Esophagus muscularis mucosa (tissue), 4 donors: ENCODE measurements around the gene KLF7. TPM values are rescaled to one million over a fixed set of nuclear protein-coding genes. Genes with fewer than 3 reads are reported as not detected.

ENCODE experiments used
- DNase-seq: peaks from one replicate; pipeline ENCODE4 v3.0.0-alpha.2; 2017; ENCODE audit errors: extremely low spot score
- H3K27ac ChIP-seq, 4 donors: fragments of 200-600 bp; sonication (generic); replicated peaks in 1 of 4; 1 replicate in 3 of 4; 2 replicates in 1 of 4; pipeline ENCODE4 v1.5.1; 2016 to 2019; ENCODE audit warnings: mild to moderate bottlenecking in 1 of 4
- H3K27me3 ChIP-seq, 4 donors: fragments of 200-600 bp; sonication (generic); one replicate each; pipeline versions ENCODE4 v1.5.1 to v1.6.0; 2016 to 2019
- H3K36me3 ChIP-seq, 4 donors: fragments of 200-600 bp; sonication (generic); one replicate each; pipeline ENCODE4 v1.5.1; 2016 to 2019
- H3K4me1 ChIP-seq, 4 donors: fragments of 200-600 bp; sonication (generic); one replicate each; pipeline ENCODE4 v1.5.1; 2016 to 2019
- H3K4me3 ChIP-seq, 4 donors: fragments of 200-600 bp; sonication (generic); 1 replicate in 2 of 4; 2 replicates in 2 of 4; pipeline ENCODE4 v1.5.1; 2016 to 2019; ENCODE audit warnings: mild to moderate bottlenecking in 4 of 4, moderate library complexity in 1 of 4
- H3K9me3 ChIP-seq, 4 donors: fragments of 200-600 bp; sonication (generic); 1 replicate in 3 of 4; 2 replicates in 1 of 4; pipeline ENCODE4 v1.5.1; 2016 to 2019
- EP300 ChIP-seq: sonication (generic); formaldehyde crosslinking; IDR thresholded peaks from one replicate; pipeline ENCODE4 v1.6.1; 2017; ENCODE audit warnings: antibody characterized with exemption
- POLR2A ChIP-seq: fragments of 450-650 bp; IDR thresholded peaks from one replicate; pipeline ENCODE4 v1.6.1; 2017; ENCODE audit warnings: antibody characterized with exemption, moderate library complexity, mild to moderate bottlenecking, low read depth
- POLR2AphosphoS5 ChIP-seq, 2 donors: sonication (generic); formaldehyde crosslinking; IDR thresholded peaks; one replicate each; pipeline ENCODE4 v1.6.1; 2017; ENCODE audit warnings: antibody characterized with exemption in 2 of 2
- whole genome bisulfite sequencing: methylation state at CpG from one replicate; pipeline ENCODE4 v1.1.5; 2018; 5-methylcytosine and 5-hydroxymethylcytosine counted together
- intact Hi-C: fragments of 100-400 bp; cut with DNase I; formaldehyde crosslinking; loops from one replicate; pipeline ENCODE4 v1.15.1; 2023
- total RNA-seq, 4 donors: library from RNA; depleted of rRNA; stranded (reverse); fragments of >200 nt; gene quantifications; one replicate each; pipeline versions ENCODE4 v1.1.0 to v1.2.1, GENCODE V29; 2016
- TF ChIP-seq, protein P1 (sequence below), 3 experiments: fragments of 200-600 bp in 2 of 3; fragments of 450-650 bp in 1 of 3; sonication (generic) in 2 of 3; IDR thresholded peaks; one replicate each; pipeline ENCODE4 v1.5.1; 2017 to 2019; ENCODE audit warnings: antibody characterized with exemption in 3 of 3, mild to moderate bottlenecking in 2 of 3, moderate library complexity in 1 of 3

Gene KLF7
- total RNA-seq = 10 to 100 TPM; 25.3 to 47.4 (median 36.9) TPM

DNA sequence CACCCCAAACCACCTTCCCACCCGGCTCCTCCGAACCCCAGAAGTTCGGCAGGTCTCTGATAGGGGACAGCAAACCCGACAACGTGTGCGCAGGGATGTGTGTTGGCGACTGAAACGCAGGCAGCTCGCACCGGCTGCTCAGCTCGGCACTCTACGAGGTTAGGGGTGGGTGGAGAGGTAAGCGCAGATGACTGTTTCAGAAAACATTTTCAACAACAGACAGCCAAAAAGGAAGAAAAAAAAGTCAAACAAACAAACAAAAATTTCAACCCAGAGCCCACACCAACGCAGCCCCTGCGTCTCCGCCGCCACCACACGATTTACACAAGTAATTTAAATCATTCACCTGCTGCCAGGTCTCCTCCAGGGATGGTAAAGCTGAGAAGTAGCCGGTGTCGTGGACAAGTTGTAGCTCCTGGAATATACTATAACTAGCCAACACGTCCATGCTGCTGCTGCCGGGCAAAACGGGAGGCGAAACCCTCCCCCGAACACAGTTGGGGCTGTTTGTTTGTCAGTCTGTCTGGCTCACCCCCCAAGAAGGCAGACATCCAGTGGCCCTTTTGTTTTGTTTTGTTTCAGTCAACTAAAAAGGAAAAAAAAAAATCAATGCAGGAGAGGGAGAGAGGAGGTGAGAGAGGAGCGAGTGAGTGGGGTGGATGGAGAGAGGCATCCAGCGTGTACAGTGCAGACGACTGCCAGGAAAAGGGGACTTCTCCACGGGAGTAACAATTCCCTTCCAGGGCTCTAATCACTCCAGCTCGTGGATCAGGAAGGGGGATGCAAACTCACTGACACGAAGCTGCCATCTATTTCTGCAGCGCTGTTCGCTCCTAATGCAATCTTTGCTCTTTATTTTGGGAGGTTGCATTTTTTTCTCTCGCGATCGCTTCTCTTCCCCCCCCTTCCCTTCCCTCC, at the start of gene KLF7:
Gene KLF7 (minus strand): TSS at position 828 of the 918 bp plus-strand sequence. CDS start 380 bp downstream, at position 448.
- H3K4me1 ChIP-seq = peaks cover 38 to 48% (median 47%) of the 10 kb centered on the region in 4 donors
- 1% methylated on average over 36 of the region's 36 CpGs for WGBS
- peak within 1 kb of the TSS; percentile 100 for H3K27ac ChIP-seq
- no peaks in the 10 kb centered on the region for H3K9me3 ChIP-seq
- intact Hi-C loops = loop anchor here (2.0 to 10.0 kb wide), 6 partner anchors 62 to 309 kb away; no protein-coding TSS in a partner anchor
- DNase-seq = peak; percentile 92
- peak within 1 kb of the TSS; percentile 78 to 90 (median 82) for H3K4me3 ChIP-seq
- no peaks in the 10 kb centered on the region for H3K27me3 ChIP-seq
- TF ChIP-seq POLR2A = peak; percentile 48
- TF ChIP-seq, protein P1, sequence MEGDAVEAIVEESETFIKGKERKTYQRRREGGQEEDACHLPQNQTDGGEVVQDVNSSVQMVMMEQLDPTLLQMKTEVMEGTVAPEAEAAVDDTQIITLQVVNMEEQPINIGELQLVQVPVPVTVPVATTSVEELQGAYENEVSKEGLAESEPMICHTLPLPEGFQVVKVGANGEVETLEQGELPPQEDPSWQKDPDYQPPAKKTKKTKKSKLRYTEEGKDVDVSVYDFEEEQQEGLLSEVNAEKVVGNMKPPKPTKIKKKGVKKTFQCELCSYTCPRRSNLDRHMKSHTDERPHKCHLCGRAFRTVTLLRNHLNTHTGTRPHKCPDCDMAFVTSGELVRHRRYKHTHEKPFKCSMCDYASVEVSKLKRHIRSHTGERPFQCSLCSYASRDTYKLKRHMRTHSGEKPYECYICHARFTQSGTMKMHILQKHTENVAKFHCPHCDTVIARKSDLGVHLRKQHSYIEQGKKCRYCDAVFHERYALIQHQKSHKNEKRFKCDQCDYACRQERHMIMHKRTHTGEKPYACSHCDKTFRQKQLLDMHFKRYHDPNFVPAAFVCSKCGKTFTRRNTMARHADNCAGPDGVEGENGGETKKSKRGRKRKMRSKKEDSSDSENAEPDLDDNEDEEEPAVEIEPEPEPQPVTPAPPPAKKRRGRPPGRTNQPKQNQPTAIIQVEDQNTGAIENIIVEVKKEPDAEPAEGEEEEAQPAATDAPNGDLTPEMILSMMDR (IDR thresholded peaks at IDR 0.05) = no peak
- TF ChIP-seq POLR2AphosphoS5 (IDR thresholded peaks at IDR 0.05) = peak in 1 of 2 donors; percentile 32
- no peak for TF ChIP-seq EP300
- H3K36me3 ChIP-seq = no peaks in the 10 kb centered on the region

DNA sequence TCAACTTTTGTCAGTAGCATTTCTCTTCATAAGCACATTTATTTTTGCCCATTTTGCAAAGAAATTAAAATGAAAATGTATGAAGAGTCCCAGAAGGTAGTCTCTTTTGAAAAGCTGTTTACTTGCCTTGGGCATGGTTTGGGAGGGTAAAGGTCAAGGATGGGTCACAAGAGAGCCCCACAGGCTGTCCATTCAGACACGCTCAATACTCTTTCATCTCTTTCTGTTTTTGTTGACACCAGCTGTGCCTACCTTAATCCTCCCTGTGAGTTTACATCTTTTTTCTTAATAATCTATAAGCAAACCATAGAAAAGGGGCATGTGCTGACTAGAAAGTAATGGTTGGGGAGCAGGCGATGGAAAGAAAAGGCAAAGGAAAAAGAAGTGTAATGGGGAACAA, 49.6 kb upstream of the KLF7 start:
- H3K4me3 ChIP-seq = no peak overlapping the region
- H3K36me3 ChIP-seq = no peaks in the 10 kb centered on the region
- TF ChIP-seq POLR2AphosphoS5 (IDR thresholded peaks at IDR 0.05) = no peak
- no peak for TF ChIP-seq POLR2A
- TF ChIP-seq EP300 = no peak
- TF ChIP-seq, protein P1 (IDR thresholded peaks at IDR 0.05) = no peak
- intact Hi-C loops = loop anchor here (5.0 kb wide), 1 partner anchor 33 kb away; no protein-coding TSS in a partner anchor
- no peak overlapping the region for H3K27ac ChIP-seq
- no peaks in the 10 kb centered on the region for H3K9me3 ChIP-seq
- 89% methylated on average over 2 of the region's 2 CpGs for WGBS
- H3K4me1 ChIP-seq = no peaks in the 10 kb centered on the region
- DNase-seq = no peak
- no peaks in the 10 kb centered on the region for H3K27me3 ChIP-seq

DNA sequence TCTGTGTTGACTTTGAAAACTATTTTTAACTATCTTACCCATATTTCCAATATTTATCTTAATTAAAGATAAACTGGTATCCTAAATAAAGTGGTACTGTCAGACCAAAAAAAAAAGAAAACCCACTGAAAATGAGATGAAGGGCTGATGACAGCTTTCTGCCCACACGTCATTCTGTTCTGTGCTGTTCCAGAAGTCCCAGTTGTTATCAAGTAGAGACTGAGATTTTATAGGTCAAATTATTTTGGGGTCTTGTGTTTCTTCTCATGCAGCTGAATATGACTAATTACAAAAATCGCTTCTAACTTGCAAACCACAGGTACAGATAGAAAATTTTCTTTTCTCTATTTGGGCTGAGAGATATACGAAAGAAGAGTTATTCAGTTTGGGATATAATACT, 48.7 kb upstream of the KLF7 start:
- Histone ChIP-seq H3K4me1 (no peaks in the 10 kb centered on the region), H3K27me3 (no peaks in the 10 kb centered on the region), H3K36me3 (no peaks in the 10 kb centered on the region), H3K9me3 (no peaks in the 10 kb centered on the region), H3K4me3 (no peak overlapping the region), H3K27ac (no peak overlapping the region)
- TF ChIP-seq POLR2AphosphoS5 (IDR thresholded peaks at IDR 0.05) (no peak), POLR2A (no peak), EP300 (no peak)
- TF ChIP-seq, protein P1 (IDR thresholded peaks at IDR 0.05) = no peak
- no peak for DNase-seq
- intact Hi-C loops = no loop called here
- 88% methylated on average over 3 of the region's 3 CpGs for WGBS

DNA sequence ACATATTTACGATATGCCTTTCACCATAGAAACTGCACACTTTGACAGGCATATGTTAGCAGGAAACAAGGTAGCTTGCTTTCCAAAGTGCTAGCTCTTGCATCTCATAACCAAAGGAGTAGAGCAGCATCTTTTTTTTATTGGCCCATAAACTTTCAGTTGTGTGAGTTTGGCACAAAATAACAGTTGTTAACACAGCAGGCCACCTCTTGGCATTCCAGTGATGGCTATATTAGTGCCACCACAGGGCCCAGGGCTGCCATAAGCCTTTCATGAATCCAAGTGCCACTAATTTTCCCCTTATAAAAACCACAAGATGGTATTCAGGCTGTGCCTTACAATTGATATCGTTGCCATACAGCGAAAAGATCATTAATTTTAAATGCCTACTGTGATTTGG, 40.3 kb upstream of the KLF7 start:
- Histone ChIP-seq H3K4me3 (no peak overlapping the region), H3K36me3 (no peaks in the 10 kb centered on the region), H3K27me3 (no peaks in the 10 kb centered on the region), H3K4me1 (no peaks in the 10 kb centered on the region), H3K27ac (no peak overlapping the region), H3K9me3 (no peaks in the 10 kb centered on the region)
- TF ChIP-seq POLR2A (no peak), POLR2AphosphoS5 (IDR thresholded peaks at IDR 0.05) (no peak), EP300 (no peak)
- TF ChIP-seq, protein P1 (IDR thresholded peaks at IDR 0.05) = no peak
- no peak for DNase-seq
- intact Hi-C loops = no loop called here
- 94% methylated on average over 3 of the region's 3 CpGs for WGBS
